Measurements from ENCODE around the gene KAT2A.

Gene KAT2A

GRCh38 chr17:42104264-42104663, 16.9 kb downstream of the KAT2A start:
- H3K27ac ChIP-seq: no peak overlapping the region
- no peak for DNase-seq (ENCODE audit: low spot score)
- TF ChIP-seq CTCF (conservative IDR thresholded peaks at IDR 0.05; ENCODE audit: low read depth): no peak
- ChIA-PET POLR2A (ENCODE audit: low non-redundant PET) (interaction anchor here (0.7 kb wide), 1 partner anchor 834 kb away, joined by 3 read pairs; no protein-coding TSS in a partner anchor), CTCF (interaction anchor here (0.6 to 2.1 kb wide), 3 partner anchors 36 to 101 kb away, joined by 3 to 10 read pairs (median 4); no protein-coding TSS in a partner anchor)

- POLR2A ChIA-PET (ENCODE audit: low non-redundant PET): interaction anchor here (0.7 kb wide), 1 partner anchor 835 kb away, joined by 3 read pairs; no protein-coding TSS in a partner anchor
- TF ChIP-seq CTCF (conservative IDR thresholded peaks at IDR 0.05; ENCODE audit: low read depth): no peak
- CTCF ChIA-PET: interaction anchor here (0.6 to 2.1 kb wide), 2 partner anchors 61 to 79 kb away, joined by 3 to 10 read pairs; no protein-coding TSS in a partner anchor
- no peak overlapping the region for H3K27ac ChIP-seq
- no peak for DNase-seq (ENCODE audit: low spot score)
Measured at GRCh38 chr17:42103221-42103954, 17.8 kb downstream of the KAT2A start.

- no peak overlapping the region for H3K27ac ChIP-seq
- POLR2A ChIA-PET (ENCODE audit: low non-redundant PET): no interaction called here
- CTCF ChIA-PET: interaction anchor here (0.5 to 1.2 kb wide), 17 partner anchors 9 to 591 kb away, joined by 3 to 6 read pairs (median 3); partner anchors contain the start of gene DHX58
- peak; percentile 71 for TF ChIP-seq CTCF (conservative IDR thresholded peaks at IDR 0.05; ENCODE audit: low read depth)
- peak; percentile 61 for DNase-seq (ENCODE audit: low spot score)
Measured at GRCh38 chr17:42101513-42102292, 19.5 kb downstream of the KAT2A start.

- POLR2A ChIA-PET (ENCODE audit: low non-redundant PET): interaction anchor here (0.9 kb wide), 1 partner anchor 133 kb away, joined by 4 read pairs; no protein-coding TSS in a partner anchor
- no peak for TF ChIP-seq CTCF (conservative IDR thresholded peaks at IDR 0.05; ENCODE audit: low read depth)
Measured at GRCh38 chr17:42098730-42099399, 22.3 kb downstream of the KAT2A start.

GRCh38 chr17:42097691-42098631, 23.2 kb downstream of the KAT2A start, which contains the start of gene ZNF385C:
TSS of gene ZNF385C (minus strand) at chr17:42098473. CDS start at chr17:42063056, 35,417 bp downstream.
- POLR2A ChIA-PET (ENCODE audit: low non-redundant PET): no interaction called here
- no peak for DNase-seq (ENCODE audit: low spot score)
- no peak for TF ChIP-seq CTCF (conservative IDR thresholded peaks at IDR 0.05; ENCODE audit: low read depth)
- no peak within 1 kb of the TSS for H3K27ac ChIP-seq
- CTCF ChIA-PET: interaction anchor here (0.7 to 1.2 kb wide), 2 partner anchors 31 to 58 kb away, joined by 3 read pairs; no protein-coding TSS in a partner anchor

More at GRCh38 chr17:42098730-42099399, 22.3 kb downstream of the KAT2A start:
- CTCF ChIA-PET: interaction anchor here (0.6 to 1.2 kb wide), 5 partner anchors 15 to 68 kb away, joined by 3 read pairs; no protein-coding TSS in a partner anchor
- H3K27ac ChIP-seq: no peak overlapping the region
- no peak for DNase-seq (ENCODE audit: low spot score)

All from RWPE1 (cell line).